Measurements from ENCODE around the gene FUT1.
A peak's percentile ranks its signal among the peaks of the same experiment; 100 is the strongest.

The FUT1 gene

DNA sequence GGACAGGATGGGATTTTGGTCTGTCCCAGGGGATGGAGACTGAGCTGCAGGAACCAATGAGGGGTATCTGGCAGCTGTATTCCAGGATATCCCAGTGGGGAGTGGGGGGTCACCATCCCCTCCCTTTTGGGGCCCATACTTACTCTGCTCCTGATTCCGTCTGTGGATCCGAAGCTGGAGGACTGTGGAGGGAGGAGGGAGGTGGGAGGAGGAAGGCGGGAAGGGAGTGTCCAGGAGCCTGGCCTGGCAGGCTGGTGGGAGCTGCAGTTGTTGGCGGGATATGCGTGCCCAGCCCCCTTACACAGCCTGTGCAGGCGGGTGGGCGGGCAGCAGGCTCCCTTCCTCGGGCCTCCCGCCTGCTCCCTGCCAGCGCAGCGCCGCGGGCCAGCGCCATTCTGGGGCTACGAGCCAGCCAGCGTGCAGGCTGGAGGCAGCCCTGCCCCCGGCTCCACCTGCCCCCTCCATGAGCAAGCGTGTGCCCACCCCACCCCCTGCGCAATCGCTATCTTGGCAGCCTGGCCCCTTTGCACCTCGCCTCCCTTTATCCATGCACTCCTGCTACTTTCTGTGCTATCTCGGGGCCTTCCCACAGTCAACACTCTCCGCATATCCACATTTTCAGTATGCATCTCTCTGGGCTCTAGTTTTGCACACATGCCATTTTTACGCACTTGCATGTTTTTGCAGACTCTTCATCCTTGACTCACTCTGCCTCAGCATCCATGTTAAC lies 35.7 kb downstream of the FUT1 start:
- H3K36me3 ChIP-seq (replicated peaks; ENCODE audit: low read depth, low read length) = no peaks in the 10 kb centered on the region

GRCh38 chr19:48715681-48716171 lies 36.7 kb downstream of the FUT1 start:
- H3K4me3 ChIP-seq (ENCODE audit: low read length) = peak overlapping the region; percentile 85
- TF ChIP-seq, protein P1, sequence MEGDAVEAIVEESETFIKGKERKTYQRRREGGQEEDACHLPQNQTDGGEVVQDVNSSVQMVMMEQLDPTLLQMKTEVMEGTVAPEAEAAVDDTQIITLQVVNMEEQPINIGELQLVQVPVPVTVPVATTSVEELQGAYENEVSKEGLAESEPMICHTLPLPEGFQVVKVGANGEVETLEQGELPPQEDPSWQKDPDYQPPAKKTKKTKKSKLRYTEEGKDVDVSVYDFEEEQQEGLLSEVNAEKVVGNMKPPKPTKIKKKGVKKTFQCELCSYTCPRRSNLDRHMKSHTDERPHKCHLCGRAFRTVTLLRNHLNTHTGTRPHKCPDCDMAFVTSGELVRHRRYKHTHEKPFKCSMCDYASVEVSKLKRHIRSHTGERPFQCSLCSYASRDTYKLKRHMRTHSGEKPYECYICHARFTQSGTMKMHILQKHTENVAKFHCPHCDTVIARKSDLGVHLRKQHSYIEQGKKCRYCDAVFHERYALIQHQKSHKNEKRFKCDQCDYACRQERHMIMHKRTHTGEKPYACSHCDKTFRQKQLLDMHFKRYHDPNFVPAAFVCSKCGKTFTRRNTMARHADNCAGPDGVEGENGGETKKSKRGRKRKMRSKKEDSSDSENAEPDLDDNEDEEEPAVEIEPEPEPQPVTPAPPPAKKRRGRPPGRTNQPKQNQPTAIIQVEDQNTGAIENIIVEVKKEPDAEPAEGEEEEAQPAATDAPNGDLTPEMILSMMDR (IDR thresholded peaks at IDR 0.05; ENCODE audit: low read depth, low read length) = no peak
- no peak for TF ChIP-seq EZH2phosphoT487 (IDR thresholded peaks at IDR 0.05; ENCODE audit: low read depth)
- H3K9me3 ChIP-seq (ENCODE audit: insufficient read depth, low read length) = peaks cover 5% of the 10 kb centered on the region; the same call in 1 of the 2 replicates
- peak overlapping the region; percentile 94 for H3K4me2 ChIP-seq (ENCODE audit: low read length)
- peaks cover 21% of the 10 kb centered on the region for H3K4me1 ChIP-seq (ENCODE audit: low read length)
- H2AFZ ChIP-seq (ENCODE audit: low read depth, low read length) = no peak overlapping the region
- H3K9ac ChIP-seq (ENCODE audit: low read length) = no peak overlapping the region
- H3K27me3 ChIP-seq (ENCODE audit: low read depth, low read length) = no peaks in the 10 kb centered on the region
- H3K79me2 ChIP-seq (ENCODE audit: low read length) = peaks cover 6% of the 10 kb centered on the region; the same call in 1 of the 2 replicates
- H4K20me1 ChIP-seq (ENCODE audit: insufficient read depth, low read length) = no peaks in the 10 kb centered on the region
- H3K27ac ChIP-seq (ENCODE audit: low read length) = no peak overlapping the region
- H3K36me3 ChIP-seq (replicated peaks; ENCODE audit: low read depth, low read length) = peaks cover 6% of the 10 kb centered on the region

More for the DNA sequence above, 35.7 kb downstream of the FUT1 start:
- H3K4me2 ChIP-seq (ENCODE audit: low read length) = no peak overlapping the region
- no peak overlapping the region for H3K9ac ChIP-seq (ENCODE audit: low read length)
- H2AFZ ChIP-seq (ENCODE audit: low read depth, low read length) = no peak overlapping the region
- peaks cover 6% of the 10 kb centered on the region; the same call in 1 of the 2 replicates for H3K79me2 ChIP-seq (ENCODE audit: low read length)
- no peaks in the 10 kb centered on the region for H4K20me1 ChIP-seq (ENCODE audit: insufficient read depth, low read length)
- no peak overlapping the region for H3K27ac ChIP-seq (ENCODE audit: low read length)
- H3K27me3 ChIP-seq (ENCODE audit: low read depth, low read length) = no peaks in the 10 kb centered on the region
- H3K9me3 ChIP-seq (ENCODE audit: insufficient read depth, low read length) = no peaks in the 10 kb centered on the region
- H3K4me1 ChIP-seq (ENCODE audit: low read length) = peaks cover 22% of the 10 kb centered on the region
- H3K4me3 ChIP-seq (ENCODE audit: low read length) = no peak overlapping the region
- TF ChIP-seq, protein P1 (IDR thresholded peaks at IDR 0.05; ENCODE audit: low read depth, low read length) = no peak
- TF ChIP-seq EZH2phosphoT487 (IDR thresholded peaks at IDR 0.05; ENCODE audit: low read depth) = no peak

DNA sequence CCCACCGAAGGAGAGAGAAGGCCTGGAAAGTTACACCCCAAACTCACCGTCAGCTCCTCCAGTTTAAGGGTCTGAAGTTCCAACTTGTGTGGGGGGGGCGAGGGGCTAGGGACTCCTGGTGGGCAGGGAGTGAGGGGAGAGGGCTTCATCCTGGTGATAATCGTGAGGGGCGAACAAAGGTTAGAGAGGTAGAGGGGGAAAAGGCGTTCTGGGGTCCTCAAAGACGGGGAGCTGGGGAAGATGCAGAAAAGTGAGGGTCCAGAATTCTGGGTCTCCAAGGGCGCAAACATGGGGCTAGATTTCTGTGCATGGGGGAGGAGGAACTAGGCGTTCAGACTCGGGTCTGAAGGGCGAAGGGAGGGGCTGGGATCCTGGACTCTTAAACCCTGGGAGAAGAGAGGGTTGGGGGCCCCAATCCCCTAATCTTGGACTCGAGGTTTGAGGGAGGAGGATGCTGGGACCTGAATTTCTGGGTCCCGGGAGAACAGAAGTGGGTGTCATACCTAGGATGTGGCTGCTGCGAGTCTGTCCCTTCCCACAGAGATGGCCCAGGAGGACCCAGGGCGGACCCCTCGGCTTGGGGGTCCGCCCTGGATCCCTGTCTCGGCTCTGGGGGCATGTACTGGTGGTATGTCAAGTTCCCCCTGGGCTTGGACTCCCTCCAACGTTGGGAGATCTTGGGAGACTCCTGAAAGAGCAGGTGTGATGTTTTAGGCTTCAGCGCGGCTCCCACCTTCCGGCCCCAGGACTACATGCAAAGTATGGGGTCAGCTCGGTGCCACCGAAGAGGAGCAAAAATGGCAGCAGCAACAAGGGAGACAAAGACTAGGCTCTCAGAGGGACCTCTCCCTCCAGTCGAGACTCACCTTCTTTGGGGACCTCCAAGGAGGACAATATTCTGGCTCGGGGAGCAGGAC lies 37.4 kb downstream of the FUT1 start:
- Histone ChIP-seq H3K36me3 (replicated peaks; ENCODE audit: low read depth, low read length) (peaks cover 6% of the 10 kb centered on the region), H3K9me3 (ENCODE audit: insufficient read depth, low read length) (peaks cover 5% of the 10 kb centered on the region; the same call in 1 of the 2 replicates), H4K20me1 (ENCODE audit: insufficient read depth, low read length) (no peaks in the 10 kb centered on the region), H3K9ac (ENCODE audit: low read length) (peak overlapping the region; percentile 89), H3K79me2 (ENCODE audit: low read length) (peaks cover 6% of the 10 kb centered on the region; the same call in 1 of the 2 replicates), H3K27ac (ENCODE audit: low read length) (peak overlapping the region; percentile 44), H3K27me3 (ENCODE audit: low read depth, low read length) (no peaks in the 10 kb centered on the region), H2AFZ (ENCODE audit: low read depth, low read length) (0 out of 2 replicates have a peak overlapping the region, but pooled peaks have one; percentile 21), H3K4me3 (ENCODE audit: low read length) (peak overlapping the region; percentile 85), H3K4me1 (ENCODE audit: low read length) (peaks cover 17% of the 10 kb centered on the region), H3K4me2 (ENCODE audit: low read length) (peak overlapping the region; percentile 94)
- TF ChIP-seq, protein P1 (IDR thresholded peaks at IDR 0.05; ENCODE audit: low read depth, low read length) = no peak
- TF ChIP-seq EZH2phosphoT487 (IDR thresholded peaks at IDR 0.05; ENCODE audit: low read depth) = no peak

All from OCI-LY3 (cell line).